Heart left ventricle (tissue), 13 donors: Measurements from ENCODE around the gene ZNF275.

Experiments used
- CTCF ChIP-seq, 12 donors: fragments of 200-600 bp; sonication (generic) in 4 of 12; IDR thresholded peaks; one replicate each; pipeline versions ENCODE4 v1.5.0 to v1.8.0; 2018 to 2022; ENCODE audit warnings: antibody characterized with exemption in 12 of 12, mild to moderate bottlenecking in 5 of 12
- POLR2A ChIP-seq, 2 donors: fragments of 450-650 bp; IDR thresholded peaks; one replicate each; pipeline ENCODE4 v1.6.1; 2017; ENCODE audit warnings: antibody characterized with exemption in 2 of 2, mild to moderate bottlenecking in 2 of 2, moderate library complexity in 2 of 2
- donor health status: ischemic (EF 13 %, LVEDD 7.1; RV severe dilation, severe dysfunction).
- donor health status: DM: no; HTN: yes; CAD: no.
- donor health status: DM: no; HTN: no; CAD: no.
- donor health status: ischemic (EF 25% LVEDD 6.9; RV normal size, moderate dysfunction).
- donor health status: ischemic (EF 25% LVEDD 5.7; RV mildly dilated, moderate dysfunction).
- donor health status: ischemic (EF 35%, LVEDD 5.7; RV mildly dilated, moderate dysfunction).
- donor health status: nonischemic (EF 11% LVEDD 7.7; RV severe dilation, severe dysfunction).
- donor health status: DM: yes; HTN: yes; CAD: no.
- donor health status: PGD.
- donor health status: ischemic (EF 29% LVEDD 5.4; RV normal size, mild dysfunction).
- donor health status: nonischemic (EF 23%, LVEDD 6.1; RV moderate dilation, normal function).

GRCh38 chrX:153321381-153322124 is 12.4 kb upstream of the ZNF275 start, which contains the start of gene PNMA6F:
- TF ChIP-seq CTCF (IDR thresholded peaks at IDR 0.05) (no peak), POLR2A (IDR thresholded peaks at IDR 0.05) (no peak)
